HG02623 (cell line): ENCODE data around the gene ZNF569.
"Not testable (repeated sequence)": the region's sequence is repeated elsewhere in the genome, so short reads cannot be mapped to it uniquely, and the experiment has no call there.

ENCODE experiments used
- ATAC-seq: cut with Tn5 transposase; IDR thresholded peaks from one replicate; pipeline ENCODE4 v1.9.1; 2021; ENCODE audit warnings: moderate library complexity; ENCODE audit not compliant: unreplicated experiment

Gene ZNF569

DNA sequence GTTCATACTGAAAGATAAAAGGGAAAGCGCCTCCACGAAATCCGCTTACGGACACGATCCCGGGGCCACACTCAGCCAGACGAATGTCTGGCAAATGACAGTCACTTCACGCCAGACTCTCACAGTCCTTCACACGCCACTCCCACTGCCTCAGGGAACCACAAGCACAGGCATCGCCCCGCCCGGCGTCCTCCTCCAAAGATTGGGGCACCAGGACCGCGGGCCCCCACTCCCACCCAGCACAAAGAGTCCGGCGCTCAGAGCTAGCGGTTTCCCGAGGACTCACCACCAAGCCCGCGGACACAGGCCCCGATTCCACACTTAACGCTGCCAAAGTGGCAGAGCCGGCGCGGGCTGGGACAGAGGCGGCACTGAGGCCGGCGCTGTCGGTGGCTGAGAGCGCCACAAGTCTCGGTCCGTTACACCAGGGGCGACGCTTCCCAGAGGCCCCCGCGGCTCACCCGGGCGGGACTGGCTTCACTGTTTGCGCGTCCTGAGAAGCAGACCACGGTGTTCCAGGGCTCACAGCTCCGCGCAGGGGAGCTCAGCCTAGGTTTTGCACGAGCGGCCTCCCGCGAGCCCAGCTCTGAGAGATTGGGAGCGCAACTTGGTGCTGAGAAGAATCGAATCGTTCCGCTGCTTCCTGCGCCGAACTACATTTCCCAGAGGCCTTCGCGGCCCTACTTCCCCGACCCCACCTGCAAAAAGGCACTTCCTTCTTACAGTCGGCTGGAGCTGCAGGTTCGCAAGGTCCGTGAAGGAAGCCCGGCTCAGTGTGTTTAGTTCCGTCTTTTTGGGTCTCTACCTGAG, at the start of gene ZNF569:
ZNF569 (minus strand) TSS at position 647 of the 810 bp plus-strand sequence. CDS start 22,523 bp downstream, outside the sequence.
- ATAC-seq, result peak; percentile 57

DNA sequence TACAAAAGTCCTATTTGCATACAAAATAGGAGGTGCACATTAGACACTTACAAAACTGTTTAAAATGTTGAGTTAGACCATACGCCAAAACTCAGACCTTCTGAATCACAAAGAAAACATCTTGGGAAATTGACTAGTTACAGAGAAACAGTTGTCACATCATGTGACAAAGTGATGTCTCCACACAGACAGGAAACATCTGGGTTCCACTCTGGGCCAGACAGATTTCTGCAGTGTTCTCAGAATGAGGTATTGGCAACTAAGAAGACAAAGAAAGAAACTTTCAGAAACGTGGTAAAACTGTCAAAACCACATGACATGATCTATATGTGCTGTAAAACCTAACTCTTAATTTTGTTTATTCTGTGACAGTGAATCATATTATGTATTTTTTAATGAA, 46.2 kb upstream of the ZNF569 start:
- ATAC-seq, result no peak

DNA sequence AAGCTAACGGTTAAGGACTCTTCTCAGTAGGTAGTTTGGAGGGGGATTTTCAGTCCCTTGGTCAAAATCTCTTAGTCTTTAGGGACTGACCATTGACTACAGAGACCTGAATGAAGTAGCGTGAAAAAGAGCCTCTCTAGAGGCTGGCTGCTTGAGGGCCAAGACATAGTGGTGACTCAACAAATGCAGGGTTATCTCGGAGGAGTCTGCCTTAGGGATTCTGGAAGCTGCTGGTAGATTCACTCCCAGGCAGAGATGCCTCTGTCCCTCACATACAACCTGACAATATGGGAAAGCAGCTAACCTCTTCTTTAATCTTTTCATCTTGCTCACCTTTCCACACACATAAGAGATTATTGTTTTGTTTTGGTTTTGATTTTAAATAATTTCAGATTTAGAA, 44.6 kb upstream of the ZNF569 start:
- no peak for ATAC-seq

DNA sequence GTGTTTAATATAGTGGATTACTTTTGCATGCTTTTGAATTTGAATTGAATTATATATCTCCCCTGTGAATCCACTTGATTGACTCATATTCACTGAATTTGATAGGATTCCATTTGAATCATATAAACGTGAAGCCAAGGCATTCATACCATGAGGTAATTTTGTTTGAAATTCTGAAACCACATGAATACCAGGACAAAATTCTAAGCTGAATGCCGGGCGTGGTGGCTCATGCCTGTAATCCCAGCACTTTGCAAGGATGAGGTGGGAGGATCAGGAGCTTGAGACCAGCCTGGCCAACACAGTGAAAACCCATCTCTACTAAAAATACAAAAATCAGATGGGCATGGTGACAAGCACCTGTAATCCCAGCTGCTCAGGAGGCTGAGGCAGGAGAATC, 43.9 kb upstream of the ZNF569 start:
- ATAC-seq, result no peak

DNA sequence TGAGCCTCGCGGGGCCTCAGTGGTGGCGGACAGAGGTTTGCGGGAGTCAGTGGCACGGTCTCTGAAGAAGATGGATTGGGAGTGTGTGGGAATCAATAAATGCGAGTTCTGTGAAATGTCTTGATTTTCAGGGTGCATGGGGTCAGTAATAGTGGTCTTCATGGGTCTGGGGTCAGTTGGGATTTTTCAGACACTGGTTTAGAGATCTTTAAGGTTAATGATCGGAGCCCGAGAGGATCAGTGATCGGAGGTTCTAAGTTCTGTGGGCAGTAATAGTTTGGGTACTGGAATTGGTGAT, 39.9 kb upstream of the ZNF569 start:
- no peak for ATAC-seq

DNA sequence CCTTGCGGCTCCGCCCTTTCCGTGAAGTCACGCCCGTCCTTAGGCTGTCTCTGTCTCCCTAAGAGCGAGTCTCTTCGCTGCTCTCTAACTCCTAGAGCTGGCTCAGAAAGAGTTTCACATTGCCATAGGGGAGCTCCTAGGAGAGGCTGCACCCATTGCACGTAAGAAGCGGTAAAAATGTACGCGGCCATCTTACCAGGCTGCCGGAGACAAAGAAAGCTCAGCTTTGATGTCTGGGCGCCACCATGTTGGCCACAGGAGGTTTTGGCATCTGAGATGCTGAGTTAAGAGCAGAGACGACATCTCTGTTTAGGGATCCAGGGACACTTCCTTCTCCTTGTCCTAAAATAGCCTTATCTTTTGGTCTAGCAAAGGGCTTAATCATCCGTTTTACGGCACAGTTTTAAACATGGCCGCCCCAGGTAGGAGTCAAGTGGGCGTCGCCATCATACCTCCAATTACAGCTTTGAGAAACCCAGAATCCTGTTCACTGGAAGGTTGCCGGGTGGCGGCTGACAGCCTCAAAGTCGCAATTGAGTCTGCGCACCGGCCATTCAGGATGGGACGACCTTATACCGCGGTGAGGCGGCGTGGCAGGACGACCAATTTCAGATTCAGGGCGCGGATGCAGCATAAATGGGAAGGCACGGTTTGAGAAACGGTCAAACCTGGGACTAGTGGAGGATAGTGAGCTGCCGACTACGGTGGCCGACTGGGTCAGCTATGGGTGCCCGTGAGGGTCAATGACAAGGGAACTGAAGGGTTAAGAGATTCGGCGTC, 39.3 kb upstream of the ZNF569 start, which contains the start of gene ZNF793:
ZNF793 (plus strand) TSS at position 553 of the 780 bp plus-strand sequence. CDS start 16,501 bp downstream, outside the sequence.
- no peak for ATAC-seq

DNA sequence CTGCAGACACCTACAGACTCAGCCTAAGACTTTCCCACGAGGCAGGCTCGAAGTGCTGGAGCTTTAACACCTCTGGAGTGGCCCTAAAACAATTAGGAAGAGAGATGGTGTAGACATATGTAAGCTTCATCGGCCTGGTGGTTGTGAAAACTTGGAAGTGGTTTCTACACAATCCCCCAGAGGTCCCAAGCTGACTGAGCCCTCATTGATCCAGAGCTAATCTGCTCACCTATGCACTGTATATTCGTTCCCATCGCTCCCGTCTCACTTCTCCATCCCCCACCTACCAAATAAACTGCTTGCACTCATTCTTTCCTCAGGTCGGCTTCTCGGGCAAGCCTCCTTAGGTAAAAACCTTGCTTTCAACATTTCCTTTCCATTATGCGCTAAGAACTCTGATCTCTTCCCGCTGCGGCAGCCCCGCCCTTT, 38.7 kb upstream of the ZNF569 start:
- no peak for ATAC-seq

DNA sequence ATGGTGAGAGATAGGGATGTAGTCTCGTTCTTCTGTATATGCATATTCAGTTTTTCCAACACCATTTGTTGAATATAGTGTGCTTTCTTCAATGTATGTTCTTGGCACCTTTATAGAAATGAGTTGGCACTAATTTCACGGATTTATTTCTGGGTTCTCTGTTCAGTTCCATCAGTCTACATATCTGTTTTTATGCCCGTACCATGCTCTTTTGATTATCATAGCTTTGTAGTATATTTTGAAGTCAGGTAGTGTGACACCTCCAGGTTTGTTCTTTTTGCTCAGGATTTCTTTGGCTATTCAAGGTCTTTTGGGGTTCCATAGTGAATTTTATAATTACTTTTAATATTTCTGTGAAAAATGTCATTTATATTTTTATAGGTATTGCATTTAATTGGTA, 25.0 kb upstream of the ZNF569 start:
- no peak for ATAC-seq

DNA sequence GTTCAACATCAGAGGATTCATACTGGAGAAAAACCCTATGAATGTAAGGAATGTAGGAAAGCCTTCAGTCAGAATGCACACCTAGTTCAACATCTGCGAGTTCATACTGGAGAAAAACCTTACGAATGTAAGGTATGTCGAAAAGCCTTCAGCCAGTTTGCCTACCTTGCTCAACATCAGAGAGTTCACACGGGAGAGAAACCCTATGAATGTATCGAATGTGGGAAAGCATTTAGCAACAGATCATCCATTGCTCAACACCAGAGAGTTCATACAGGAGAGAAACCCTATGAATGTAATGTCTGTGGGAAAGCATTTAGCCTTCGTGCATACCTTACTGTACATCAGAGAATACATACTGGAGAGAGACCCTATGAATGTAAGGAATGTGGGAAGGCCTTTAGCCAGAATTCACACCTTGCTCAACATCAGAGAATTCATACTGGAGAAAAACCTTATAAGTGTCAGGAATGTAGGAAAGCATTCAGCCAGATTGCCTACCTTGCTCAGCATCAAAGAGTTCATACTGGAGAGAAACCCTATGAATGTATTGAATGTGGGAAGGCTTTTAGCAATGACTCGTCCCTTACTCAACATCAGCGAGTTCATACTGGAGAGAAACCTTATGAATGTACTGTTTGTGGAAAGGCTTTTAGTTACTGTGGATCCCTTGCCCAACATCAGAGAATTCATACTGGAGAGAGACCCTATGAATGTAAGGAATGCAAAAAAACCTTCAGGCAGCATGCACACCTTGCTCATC, 17.3 kb upstream of the ZNF569 start:
- ATAC-seq, result no peak

DNA sequence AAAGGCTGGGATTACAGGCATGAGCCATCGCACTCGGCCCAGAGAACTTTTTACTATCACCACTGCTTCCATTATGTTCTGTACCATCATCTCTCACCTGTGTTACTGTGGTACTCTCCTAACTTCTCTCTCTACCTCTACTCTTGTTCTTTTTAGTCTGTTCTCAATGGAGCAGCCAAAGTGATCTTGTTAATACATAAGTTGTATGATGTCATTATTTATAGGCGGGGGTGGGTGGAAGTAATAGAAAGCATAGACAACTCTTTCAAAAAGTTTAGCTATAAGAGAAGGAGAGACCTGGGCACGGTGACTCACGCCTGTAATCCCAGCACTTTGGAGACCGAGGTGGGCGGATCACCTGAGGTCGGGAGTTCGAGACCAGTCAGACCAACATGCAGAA, 4.9 kb upstream of the ZNF569 start:
- no peak for ATAC-seq

DNA sequence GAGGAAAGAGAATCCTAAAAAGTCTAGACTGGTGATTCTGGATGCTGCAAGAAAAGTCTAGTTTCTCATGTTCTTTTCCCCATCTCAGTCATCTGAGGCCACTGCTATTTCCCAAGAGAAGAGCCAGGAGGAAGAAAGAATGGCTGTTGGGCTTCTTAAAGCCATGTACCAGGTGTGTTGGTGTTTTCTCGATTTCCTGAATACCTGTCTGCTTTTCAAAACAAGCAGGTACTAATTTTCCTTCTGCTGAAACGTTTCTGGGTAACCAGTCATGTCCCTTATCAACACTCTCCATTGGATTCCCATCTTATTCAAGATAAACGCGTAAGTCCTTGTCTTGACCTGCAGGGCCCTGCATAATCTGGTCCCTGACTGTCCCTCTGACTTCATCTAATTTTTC, 3.0 kb upstream of the ZNF569 start:
- ATAC-seq, result no peak

DNA sequence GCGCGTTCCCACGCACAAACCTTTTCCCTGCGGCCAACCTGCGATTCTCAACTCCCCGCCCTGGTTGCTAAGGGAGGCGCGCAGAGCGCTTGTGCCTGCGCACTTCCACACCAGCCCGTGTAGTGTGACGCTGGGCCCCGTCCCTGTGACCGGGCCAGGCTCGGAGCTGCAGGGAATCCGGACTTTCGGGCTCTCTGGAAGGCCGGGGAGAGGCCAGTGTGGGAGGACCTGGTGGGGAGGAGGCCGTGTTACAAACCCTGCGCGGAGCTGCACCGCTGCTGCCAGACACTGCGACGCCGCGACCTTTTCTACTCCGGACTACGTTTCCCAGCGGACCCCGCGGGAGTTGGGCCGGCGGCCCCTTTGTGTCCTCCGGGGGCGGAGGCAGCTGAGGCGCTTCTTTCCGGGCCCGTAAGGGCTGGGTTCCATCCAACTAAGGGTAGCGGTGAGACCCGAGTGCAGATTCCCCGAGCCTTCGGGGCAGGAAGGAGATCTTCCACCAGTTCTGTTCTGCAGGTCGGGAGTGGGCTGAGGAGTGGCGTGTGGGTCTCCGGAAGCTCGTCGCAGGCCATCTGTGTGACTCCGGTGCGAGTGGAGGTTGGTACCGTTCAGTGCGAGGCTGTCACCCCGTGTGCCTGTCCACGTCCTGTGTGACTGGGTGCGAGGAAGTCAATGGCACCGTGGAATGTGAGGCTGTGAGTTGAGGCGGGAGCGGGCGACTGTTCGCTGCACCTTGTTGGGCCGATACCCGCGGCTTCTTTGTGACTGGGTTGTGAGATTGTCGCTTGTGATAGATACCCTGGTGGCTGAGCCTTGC, 1.9 kb upstream of the ZNF569 start, which contains the start of gene ZNF570:
ZNF570 (plus strand) TSS at position 396 of the 817 bp plus-strand sequence. CDS start 999 bp downstream, outside the sequence.
- ATAC-seq, result peak; percentile 56

DNA sequence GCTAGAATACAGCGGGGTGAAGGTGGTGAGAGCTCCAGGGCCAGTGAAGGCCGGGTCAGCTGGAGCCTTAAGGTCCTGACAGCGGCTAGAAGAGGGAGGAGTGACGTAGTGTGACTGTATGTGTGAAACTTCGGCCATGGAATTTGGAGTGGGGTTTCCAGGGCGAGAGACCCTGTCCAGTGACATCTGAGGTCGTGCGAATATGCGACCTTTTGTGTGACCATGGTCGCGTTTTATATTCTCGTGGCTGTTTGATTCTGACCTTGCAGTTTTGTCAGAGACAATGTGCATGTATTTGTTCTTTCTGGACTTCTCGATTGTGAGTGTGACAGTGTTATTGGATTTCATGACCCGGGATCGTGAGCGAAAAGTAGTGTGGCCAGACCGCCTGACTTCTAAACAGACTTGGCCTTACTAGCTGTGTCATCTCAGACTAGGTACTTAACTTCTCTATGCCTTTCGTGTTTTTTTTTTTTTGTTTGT, 405 bp upstream of the ZNF569 start:
- no peak for ATAC-seq

DNA sequence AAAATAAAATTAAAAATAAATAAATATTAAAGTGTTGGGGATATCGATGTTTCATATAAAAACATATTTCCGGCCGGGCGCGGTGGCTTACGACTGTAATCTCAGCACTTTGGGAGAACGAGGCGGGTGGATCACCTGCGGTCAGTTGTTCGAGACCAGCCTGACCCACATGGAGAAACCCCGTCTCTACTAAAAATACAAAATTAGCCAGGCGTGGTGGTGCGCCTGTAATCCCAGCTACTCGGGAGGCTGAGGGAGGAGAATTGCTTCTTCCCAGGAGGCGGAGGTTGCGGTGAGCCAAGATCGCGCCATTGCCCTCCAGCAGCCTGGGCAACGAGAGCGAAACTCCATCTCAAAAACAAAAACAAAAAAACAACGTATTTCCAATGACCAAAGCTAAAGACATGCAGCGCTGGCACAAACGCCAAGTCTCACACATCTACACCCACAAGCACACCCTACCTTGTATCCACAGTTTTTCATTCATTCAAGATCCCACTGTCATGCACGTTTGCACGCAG, 907 bp downstream of the ZNF569 start:
- no peak for ATAC-seq

DNA sequence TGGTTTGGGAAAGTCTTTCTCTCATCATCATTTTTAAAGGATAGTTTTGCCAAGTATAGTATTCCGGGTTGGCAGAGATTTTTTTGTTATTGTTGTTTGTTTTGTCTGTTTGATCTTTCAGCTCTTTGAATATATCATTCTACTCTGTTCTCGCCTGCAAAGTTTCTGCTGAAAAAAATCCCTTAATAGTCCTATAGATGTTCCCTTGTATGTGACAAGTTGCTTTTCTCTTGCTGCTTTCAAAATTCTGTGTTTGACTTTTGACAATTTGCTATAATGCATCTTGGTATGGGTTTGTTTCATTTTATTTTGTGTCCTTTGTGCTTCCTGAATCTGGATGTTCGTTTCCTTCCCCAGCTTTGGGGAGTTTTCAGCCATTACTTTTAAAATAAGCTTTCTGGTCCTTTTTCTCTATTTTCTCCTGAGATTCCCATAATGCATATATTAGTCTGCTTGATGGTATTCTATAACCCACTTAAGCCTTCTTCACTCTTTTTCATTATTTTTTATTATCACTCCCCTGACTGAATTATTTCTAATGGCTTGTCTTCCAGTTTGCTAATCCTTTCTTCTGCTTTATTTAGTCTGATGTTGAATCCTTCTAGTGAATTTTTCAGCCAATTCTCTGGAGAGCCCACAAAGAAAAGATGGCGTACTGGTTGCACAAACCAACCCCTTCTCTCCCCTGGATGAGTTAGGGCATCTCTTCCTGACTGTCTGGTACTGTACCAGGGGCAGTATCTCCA, 14.6 kb downstream of the ZNF569 start:
- ATAC-seq, result no peak

DNA sequence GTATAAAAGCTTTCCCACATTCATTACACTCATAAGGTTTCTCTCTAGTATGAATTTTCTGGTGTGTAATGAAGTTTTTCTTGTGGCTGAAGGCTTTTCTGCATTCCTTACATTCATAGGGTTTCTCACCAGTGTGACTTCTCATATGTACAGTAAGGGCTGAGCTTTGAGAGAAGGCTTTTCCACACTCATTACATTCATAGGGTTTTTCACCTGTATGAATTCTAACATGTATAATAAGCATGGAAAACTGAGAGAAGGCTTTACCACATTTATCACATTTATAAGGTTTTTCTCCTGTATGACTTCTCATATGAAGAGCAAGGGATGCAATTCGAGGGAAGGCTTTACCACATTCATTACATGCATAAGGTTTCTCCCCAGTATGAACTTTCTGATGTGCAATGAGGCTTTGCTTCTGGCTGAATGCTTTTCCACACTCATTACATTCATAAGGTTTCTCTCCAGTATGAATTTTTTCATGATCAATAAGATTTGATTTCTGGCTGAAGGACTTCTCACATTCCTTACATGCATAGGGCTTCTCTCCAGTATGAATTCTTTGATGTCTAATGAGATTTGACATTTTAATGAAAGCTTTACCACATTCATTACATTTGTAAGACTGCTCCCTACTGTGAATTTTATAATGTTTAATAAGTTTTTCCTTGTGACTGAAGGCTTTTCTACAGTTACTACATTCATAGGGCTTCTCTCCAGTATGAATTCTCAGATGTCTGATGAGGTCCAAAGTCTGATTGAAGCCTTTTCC, 53.7 kb downstream of the ZNF569 start:
- no peak for ATAC-seq

DNA sequence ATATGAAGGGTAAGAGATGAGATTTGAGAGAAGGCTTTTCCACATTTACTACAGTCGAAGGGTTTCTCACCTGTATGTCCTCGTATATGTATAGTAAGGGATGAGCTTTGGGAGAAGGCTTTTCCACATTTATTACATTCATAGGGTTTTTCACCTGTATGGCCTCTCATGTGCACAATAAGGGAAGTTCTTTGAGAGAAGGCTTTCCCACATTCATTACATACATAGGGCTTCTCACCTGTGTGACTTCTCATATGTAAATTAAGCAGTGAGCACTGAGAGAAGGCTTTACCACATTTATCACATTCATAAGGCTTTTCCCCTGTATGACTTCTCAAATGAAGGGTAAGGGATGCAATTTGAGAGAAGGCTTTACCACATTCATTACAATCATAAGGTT, 54.5 kb downstream of the ZNF569 start:
- no peak for ATAC-seq

DNA sequence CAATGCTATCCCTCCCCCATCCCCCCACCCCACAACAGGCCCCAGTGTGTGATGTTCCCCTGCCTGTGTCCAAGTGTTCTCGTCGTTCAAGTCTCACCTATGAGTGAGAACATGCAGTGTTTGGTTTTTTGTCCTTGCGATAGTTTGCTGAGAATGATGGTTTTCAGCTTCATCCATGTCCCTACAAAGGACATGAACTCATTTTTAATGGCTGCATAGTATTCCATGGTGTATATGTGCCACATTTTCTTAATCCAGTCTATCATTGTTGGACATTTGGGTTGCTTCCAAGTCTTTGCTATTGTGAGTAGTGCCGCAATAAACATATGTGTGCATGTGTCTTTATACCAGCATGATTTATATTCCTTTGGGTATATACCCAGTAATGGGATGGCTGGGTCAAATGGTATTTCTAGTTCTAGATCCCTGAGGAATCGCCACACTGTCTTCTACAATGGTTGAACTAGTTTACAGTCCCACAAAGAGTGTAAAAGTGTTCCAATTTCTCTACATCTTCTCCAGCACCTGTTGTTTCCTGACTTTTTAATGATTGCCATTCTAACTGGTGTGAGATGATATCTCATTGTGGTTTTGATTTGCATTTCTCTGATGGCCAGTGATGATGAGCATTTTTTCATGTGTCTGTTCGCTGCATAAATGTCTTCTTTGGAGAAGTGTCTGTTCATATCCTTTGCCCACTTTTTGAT, 61.0 kb downstream of the ZNF569 start:
- not testable (repeated sequence) for ATAC-seq
